Adrenal gland (tissue), 12 donors: Measurements from ENCODE around the gene PANK1. TPM values are rescaled to one million over a fixed set of nuclear protein-coding genes. Genes with fewer than 3 reads are reported as not detected.

Source experiments
- DNase-seq, 7 donors: peaks; one replicate each; pipeline ENCODE4 v3.0.0-alpha.2; 2019 to 2020
- H3K27ac ChIP-seq, 5 donors: fragments of 200-600 bp; sonication (generic) in 4 of 5; 1 replicate in 3 of 5; 2 replicates in 2 of 5; pipeline versions ENCODE4 v1.5.1 to v1.8.0; 2016 to 2020; ENCODE audit warnings: mild to moderate bottlenecking in 1 of 5
- H3K27me3 ChIP-seq: fragments of 200-600 bp; 2 replicates; pipeline ENCODE4 v1.8.0; 2021
- H3K36me3 ChIP-seq, 2 donors: fragments of 200-600 bp; replicated peaks in 1 of 2; 1 replicate in 1 of 2; 2 replicates in 1 of 2; pipeline versions ENCODE4 v1.5.1 to v1.8.0; 2018 to 2022
- H3K4me1 ChIP-seq, 2 donors: fragments of 200-600 bp; replicated peaks in 1 of 2; 1 replicate in 1 of 2; 2 replicates in 1 of 2; pipeline versions ENCODE4 v1.5.1 to v1.8.0; 2018 to 2021
- H3K4me3 ChIP-seq, 4 donors: fragments of 200-600 bp; sonication (generic) in 3 of 4; one replicate each; pipeline ENCODE4 v1.5.1; 2016 to 2018
- H3K9me3 ChIP-seq, 3 donors: fragments of 200-600 bp; sonication (generic) in 1 of 3; replicated peaks in 1 of 3; 1 replicate in 2 of 3; 2 replicates in 1 of 3; pipeline versions ENCODE4 v1.5.1 to v1.8.0; 2016 to 2021
- POLR2A ChIP-seq, 2 donors: fragments of 450-650 bp; IDR thresholded peaks; one replicate each; pipeline ENCODE4 v1.6.1; 2017; ENCODE audit warnings: antibody characterized with exemption in 2 of 2, mild to moderate bottlenecking in 2 of 2, moderate library complexity in 1 of 2
- WGBS, 4 donors: extraction: QIAGEN DNeasy Blood & Tissue Kit in 2 of 4; methylation state at CpG; one replicate each; pipeline versions ENCODE4 v1.1.5 to v1.1.7; 2013 to 2017; 5-methylcytosine and 5-hydroxymethylcytosine counted together
- intact Hi-C, 2 donors: fragments of 100-400 bp; cut with DNase I; formaldehyde crosslinking; loops; one replicate each; pipeline versions ENCODE4 v1.14.1 to v1.15.0; 2022 to 2023
- polyA plus RNA-seq, 3 donors: library from polyadenylated mRNA; stranded (reverse); fragments of 200-250 nt in 2 of 3; fragments of 350-450 nt in 1 of 3; fragmentation: Illumina TruSeq in 1 of 3; extraction: RNeasy Lipid Tissue Mini Kit (QIAGEN cat#74804) in 1 of 3; gene quantifications; one replicate each; pipeline ENCODE4 v1.2.3, GENCODE V29; 2013 to 2014
- total RNA-seq, 9 donors: library from RNA; depleted of rRNA in 4 of 9; stranded (reverse); fragments of >200 nt in 4 of 9; fragments of 120-200 nt in 1 of 9; fragmentation: NEBNext Ultra II Directional in 1 of 9; extraction: Animal tissue kit (Norgen Biotek cat#: 25700) in 1 of 9; gene quantifications; one replicate each; pipeline versions ENCODE4 v1.1.0 to v1.2.4, GENCODE V29; 2013 to 2023
- TF ChIP-seq, protein P1 (sequence below), 6 experiments: fragments of 450-650 bp in 4 of 6; fragments of 200-600 bp in 2 of 6; sonication (generic) in 1 of 6; IDR thresholded peaks; 1 replicate in 5 of 6; 2 replicates in 1 of 6; pipeline versions ENCODE4 v1.5.1 to v1.8.0; 2016 to 2021; ENCODE audit warnings: antibody characterized with exemption in 6 of 6, mild to moderate bottlenecking in 2 of 6, moderate library complexity in 1 of 6
- donor health status: healthy with polysubstance abuse.
- donor health status: Bipolar disorder and iron deficiency.
- donor health status: DM: yes; HTN: yes; CAD: no.
- donor health status: DM: no; HTN: no; CAD: no.
- donor health status: DM: no; HTN: no; CAD: no.
- donor health status: DM: yes; HTN: yes; CAD: no.

PANK1 gene
- total and polyA plus RNA-seq, 12 donors = 1.1 to 21.3 (median 8.5) TPM

DNA sequence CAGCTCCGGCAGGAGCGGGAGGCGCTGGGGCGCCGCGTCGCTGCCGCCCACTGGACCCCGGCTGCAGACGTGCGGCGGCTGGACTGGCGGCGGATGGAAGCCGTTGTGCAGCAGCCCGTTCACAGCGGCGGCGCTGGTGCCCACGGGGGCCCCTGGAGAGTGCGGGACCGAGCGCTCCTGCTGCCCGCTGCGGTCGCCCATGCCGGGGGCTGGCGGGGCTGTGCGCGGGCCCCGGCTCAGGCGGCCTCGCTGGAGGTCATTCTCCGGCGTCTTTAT is 413 bp downstream of the PANK1 start:
- no peak for DNase-seq
- Histone ChIP-seq H3K4me1 (peaks cover 0 to 16% of the 10 kb centered on the region in 2 donors), H3K4me3 (peak overlapping the region; percentile 72 to 98 (median 82)), H3K36me3 (no peaks in the 10 kb centered on the region), H3K9me3 (no peaks in the 10 kb centered on the region), H3K27me3 (no peaks in the 10 kb centered on the region), H3K27ac (peak overlapping the region; percentile 18 to 96 (median 87))
- 0% methylated on average over 3 to 35 of the region's 35 CpGs for WGBS, 4 donors
- intact Hi-C loops = no loop called here
- no peak for TF ChIP-seq POLR2A (IDR thresholded peaks at IDR 0.05)
- TF ChIP-seq, protein P1, sequence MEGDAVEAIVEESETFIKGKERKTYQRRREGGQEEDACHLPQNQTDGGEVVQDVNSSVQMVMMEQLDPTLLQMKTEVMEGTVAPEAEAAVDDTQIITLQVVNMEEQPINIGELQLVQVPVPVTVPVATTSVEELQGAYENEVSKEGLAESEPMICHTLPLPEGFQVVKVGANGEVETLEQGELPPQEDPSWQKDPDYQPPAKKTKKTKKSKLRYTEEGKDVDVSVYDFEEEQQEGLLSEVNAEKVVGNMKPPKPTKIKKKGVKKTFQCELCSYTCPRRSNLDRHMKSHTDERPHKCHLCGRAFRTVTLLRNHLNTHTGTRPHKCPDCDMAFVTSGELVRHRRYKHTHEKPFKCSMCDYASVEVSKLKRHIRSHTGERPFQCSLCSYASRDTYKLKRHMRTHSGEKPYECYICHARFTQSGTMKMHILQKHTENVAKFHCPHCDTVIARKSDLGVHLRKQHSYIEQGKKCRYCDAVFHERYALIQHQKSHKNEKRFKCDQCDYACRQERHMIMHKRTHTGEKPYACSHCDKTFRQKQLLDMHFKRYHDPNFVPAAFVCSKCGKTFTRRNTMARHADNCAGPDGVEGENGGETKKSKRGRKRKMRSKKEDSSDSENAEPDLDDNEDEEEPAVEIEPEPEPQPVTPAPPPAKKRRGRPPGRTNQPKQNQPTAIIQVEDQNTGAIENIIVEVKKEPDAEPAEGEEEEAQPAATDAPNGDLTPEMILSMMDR (IDR thresholded peaks at IDR 0.05) = no peak

DNA sequence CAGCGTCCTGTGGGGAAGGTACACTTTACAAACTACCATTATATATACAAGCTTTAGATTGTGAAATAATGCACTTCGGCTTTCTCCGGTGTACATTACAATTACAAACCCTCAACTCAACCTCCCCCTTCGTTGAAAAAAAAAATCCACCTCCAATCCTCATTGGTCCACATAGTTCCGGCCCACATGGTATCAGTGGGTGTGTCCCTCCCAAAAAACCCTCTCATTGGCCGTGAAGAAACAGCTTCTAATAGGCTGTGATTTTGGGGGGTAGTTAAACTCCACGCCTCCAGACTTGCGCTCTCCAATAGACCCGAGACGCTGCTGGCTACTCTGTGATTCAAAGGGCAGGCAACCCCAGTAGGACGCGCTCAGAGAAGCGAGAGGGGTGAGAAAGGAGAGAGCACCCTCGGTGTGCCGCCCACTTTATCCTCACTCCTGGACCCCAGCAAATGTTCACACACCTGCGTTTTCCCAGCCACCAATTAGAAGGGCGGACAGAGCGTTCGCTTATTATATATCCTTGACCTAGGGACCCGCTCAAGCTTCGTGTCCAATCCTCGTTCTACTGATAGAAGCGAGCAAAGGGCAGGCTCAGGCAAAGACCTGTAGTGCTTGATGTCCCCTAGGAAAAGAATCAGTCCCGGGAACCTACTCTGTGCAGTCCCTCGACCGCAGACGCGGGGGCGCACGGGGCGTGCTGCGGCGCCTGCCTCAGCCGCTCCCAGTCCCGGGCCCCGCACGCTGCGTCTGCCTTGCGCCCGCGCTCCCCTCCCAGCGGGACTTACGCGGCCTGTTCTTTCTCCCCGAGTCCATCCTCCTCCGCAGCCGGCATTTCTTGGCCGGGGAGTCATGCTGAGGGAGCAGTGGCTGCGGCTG is 991 bp downstream of the PANK1 start:
- TF ChIP-seq, protein P1 (IDR thresholded peaks at IDR 0.05) = peak in 1 of 6 experiments; percentile 5
- TF ChIP-seq POLR2A (IDR thresholded peaks at IDR 0.05) = peak; percentile 92 to 99
- no peaks in the 10 kb centered on the region for H3K27me3 ChIP-seq
- intact Hi-C loops = no loop called here
- peak overlapping the region; percentile 18 to 96 (median 87) for H3K27ac ChIP-seq
- 0% methylated on average over 24 to 49 of the region's 49 CpGs for WGBS, 4 donors
- H3K9me3 ChIP-seq = no peaks in the 10 kb centered on the region
- H3K4me3 ChIP-seq = peak overlapping the region; percentile 72 to 98 (median 82)
- H3K36me3 ChIP-seq = no peaks in the 10 kb centered on the region
- H3K4me1 ChIP-seq = peaks cover 0 to 16% of the 10 kb centered on the region in 2 donors
- DNase-seq = peak; percentile 86 to 95 (median 90)

DNA sequence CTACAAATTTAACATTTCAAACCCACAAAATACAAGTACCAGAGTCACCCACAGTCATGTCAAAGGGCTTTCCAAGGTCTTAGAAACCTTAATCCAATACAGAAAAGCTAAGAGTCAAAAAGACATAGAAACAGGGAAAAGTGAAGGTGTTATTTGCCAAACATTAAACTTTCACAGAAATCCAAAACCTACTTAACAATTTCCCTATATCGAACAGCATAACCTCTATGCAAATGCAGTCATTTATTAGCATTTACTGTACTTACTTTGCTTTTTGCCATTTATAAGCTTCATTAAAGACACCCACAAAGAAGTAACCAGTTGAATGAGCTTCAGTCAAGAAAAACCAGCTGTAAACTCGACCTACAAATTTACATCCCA is 1.6 kb downstream of the PANK1 start:
- peaks cover 0 to 16% of the 10 kb centered on the region in 2 donors for H3K4me1 ChIP-seq
- 0 to 4% (median 2%) methylated on average over 2 of the region's 2 CpGs for WGBS, 4 donors
- DNase-seq = no peak
- TF ChIP-seq, protein P1 (IDR thresholded peaks at IDR 0.05) = no peak
- no peak for TF ChIP-seq POLR2A (IDR thresholded peaks at IDR 0.05)
- no peaks in the 10 kb centered on the region for H3K9me3 ChIP-seq
- H3K27me3 ChIP-seq = no peaks in the 10 kb centered on the region
- intact Hi-C loops = no loop called here
- H3K36me3 ChIP-seq = no peaks in the 10 kb centered on the region
- H3K4me3 ChIP-seq = peak overlapping the region in 2 of 4 donors; percentile 72 to 98
- H3K27ac ChIP-seq = peak overlapping the region in 2 of 5 donors; percentile 4 to 23

DNA sequence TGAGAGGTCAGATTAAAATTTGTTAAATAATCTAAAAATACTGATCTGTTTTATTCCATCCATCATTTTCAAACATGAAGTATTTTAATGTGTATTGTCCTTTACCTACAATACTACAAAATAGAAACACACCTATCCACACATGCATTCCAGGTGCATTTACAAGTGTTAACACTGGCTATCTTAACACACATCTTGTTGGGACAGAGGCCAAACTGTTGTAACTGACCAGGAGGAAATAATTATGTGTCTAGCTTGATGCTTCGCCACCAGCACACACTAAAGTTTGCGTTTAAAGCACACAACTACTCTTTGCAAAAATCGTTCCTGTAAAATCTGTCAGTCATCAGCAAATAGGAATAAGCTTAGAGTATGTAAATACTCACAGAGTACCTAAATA is 2.8 kb downstream of the PANK1 start:
- no peak overlapping the region for H3K27ac ChIP-seq
- no peak for DNase-seq
- H3K4me1 ChIP-seq = peaks cover 0 to 16% of the 10 kb centered on the region in 2 donors
- TF ChIP-seq POLR2A (IDR thresholded peaks at IDR 0.05) = no peak
- TF ChIP-seq, protein P1 (IDR thresholded peaks at IDR 0.05) = no peak
- intact Hi-C loops = no loop called here
- H3K4me3 ChIP-seq = no peak overlapping the region
- no peaks in the 10 kb centered on the region for H3K36me3 ChIP-seq
- no peaks in the 10 kb centered on the region for H3K27me3 ChIP-seq
- no peaks in the 10 kb centered on the region for H3K9me3 ChIP-seq
- 76 to 82% (median 80%) methylated on average over 3 of the region's 3 CpGs for WGBS, 4 donors
